HG03575 (cell line): ENCODE results near the gene TMEM229B.

ENCODE experiments used
- ATAC-seq: cut with Tn5 transposase; IDR thresholded peaks from one replicate; pipeline ENCODE4 v1.9.1; 2021; ENCODE audit not compliant: unreplicated experiment, insufficient number of reproducible peaks, low FRiP score; ENCODE audit errors: extremely low read depth

TMEM229B gene

DNA sequence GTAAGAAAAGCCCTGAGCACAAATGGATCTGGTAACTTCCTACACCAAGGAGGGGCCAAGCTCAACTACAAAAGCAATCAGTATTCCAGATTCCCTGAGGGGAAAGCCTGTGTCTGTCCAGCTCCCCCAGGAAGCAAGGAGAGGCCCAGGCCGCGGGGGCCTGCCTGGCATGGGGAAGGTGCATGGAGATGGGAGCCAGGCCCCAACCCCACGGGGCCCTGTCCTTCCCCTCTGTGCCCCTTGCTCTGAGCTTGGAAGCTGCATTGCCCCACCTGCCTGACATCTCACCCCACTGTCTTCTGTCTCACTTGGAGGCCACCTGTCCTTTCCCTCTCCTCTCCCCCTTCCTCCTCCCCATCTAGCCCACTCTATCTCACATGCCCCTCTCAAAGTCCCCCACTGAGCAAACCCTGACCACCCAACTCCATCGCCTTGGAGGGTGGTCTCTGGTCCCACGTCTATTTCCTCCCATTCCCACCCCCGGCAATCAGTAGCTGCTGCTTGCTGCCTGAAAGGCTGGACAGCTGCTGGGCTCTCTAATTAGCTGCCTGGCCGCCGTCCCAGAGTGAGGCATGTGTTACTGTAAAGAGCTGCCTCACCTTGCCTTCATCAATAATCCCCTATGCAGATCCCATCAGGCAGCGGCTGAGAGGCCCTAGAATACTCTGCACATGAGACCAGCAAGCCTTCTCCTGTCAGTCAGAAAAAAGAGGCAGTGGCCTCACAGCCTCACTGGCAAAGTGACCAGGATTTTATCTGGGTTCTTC, 3.4 kb upstream of the TMEM229B start:
- ATAC-seq = no peak

DNA sequence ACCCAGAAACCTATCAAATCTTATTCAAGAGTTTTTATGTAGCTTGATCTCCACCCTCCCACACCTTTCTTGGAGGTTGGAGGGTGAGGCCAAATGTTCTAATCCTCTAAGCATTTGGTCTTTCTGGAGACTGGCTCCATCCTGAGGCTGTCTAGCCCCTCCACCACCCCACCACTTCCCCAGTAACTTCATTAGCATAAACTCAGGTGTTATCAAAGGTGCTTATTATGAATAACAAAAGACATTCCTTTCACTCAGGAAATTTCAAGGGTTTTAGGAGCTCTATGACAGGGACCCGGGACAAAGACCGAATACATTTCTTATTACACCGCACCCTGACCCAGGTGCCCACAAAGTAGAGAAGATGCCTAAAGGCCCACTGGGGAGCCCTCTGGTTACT, 2.8 kb upstream of the TMEM229B start:
- ATAC-seq = no peak

DNA sequence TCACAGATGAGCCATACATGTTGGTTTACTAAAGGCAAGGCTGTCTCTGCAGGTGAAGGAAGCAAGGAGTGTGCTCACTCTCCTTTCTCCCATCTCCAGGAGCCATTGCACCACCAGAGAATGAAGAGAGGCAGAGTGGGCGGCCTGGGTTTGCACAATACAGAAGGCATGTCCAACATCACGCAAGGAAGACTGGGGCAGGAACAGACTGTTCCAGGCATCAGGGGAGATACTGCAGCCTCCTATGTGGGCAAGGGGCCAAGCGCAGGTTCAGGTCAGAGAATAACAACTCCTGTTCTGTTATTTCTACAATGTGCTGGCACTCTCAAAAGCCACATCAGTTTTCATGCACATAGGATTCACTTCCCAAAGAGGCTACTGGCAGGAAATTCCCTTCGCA, 1.7 kb upstream of the TMEM229B start:
- no peak for ATAC-seq

DNA sequence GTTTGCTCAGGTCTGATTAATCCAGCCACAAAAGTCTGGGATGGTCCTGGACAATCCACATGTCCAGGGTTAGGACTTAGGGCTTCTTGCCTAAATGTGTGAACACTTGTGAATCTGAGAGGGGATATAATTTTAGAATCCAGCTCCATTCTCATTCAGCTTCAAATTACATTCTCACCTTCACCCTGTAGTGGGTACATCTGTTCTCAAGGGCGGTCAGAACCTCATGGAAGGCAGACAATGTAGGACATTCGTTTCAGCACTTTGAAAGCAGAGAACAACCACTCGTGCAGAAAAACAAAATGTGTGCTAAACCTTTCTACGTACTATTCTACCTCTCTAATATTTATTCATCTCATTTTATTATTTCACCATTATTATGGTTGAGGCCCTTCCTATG, 1.2 kb downstream of the TMEM229B start:
- no peak for ATAC-seq

DNA sequence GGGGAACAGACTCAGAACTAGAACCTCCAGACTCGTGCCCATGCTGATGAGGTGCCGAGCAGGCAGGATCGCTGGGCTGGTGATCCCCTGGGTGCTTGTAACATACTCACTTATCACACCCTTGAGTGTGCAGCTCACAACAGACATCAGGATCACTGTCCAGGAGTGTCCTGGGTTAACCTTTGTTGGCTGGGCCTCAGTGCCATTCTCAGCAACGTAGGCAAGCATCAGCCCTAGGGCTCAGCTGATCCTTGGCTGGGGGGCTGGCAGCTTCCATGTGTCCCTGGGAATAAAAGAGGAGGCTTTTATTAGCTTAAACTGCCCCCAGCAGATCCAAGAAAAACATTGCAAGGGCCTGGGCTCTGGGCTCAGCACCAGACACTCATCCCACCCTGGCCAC, 1.6 kb downstream of the TMEM229B start:
- ATAC-seq = no peak

DNA sequence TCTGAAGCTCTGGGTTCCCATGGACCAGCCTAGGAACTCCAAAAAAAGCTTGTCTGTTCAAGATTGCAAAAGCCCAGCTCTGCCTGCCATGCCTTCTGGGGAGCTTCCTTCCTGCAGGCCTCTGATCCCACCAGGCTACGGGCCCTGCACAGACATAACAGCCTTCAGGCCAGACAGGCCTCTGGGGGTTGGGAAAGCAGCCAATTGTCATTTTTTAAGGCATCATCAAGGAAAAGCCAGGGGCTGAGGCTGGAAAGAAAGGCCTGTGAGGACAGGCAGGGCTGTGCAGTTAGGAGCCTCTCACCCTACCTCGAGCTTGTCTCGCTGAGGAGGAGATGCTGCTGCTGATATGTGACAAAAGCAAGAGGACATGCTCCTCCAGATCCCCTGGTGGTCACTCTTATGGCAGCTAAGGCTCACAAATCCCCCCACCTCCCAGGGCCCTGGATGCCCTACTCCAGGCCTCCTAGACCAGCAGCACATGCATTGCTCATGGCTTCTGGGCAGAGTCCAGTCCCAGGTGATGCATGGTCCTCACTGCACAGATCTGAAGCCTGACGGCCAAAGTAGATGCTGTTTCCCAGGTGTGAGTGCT, 2.9 kb downstream of the TMEM229B start:
- ATAC-seq = no peak

DNA sequence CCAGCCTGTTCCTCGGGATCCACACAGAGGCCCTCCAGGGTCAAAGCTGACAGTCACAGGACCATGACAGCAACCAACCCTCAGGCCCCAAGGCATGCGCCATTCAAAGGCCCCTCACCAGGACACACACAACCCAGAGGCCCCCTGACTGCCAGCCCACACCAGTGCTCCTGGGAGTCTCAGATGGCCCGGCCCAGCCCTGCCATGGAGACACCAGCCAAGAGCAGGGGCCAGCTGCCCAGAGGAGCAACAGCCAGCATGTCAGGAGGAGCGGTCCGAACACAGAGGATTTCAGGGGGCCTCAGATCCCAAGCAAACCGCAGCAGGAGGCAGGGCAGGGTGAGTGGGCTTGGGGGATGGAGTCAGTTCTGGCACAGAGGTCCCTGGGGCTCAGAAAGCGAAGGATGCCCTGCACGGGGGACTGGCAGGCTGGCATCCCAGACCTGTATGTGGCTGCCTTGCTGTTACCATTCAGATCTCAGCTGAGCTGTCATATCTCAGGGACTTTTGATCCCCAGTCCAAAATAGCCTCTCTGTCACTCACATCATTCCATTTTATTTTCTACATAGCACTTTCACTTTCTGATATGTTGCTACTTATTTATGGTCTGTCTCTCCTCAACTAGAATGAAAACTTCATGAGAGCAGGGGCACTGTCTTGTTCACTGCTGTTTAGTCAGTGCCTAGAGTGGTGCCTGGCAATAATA, 4.8 kb downstream of the TMEM229B start:
- no peak for ATAC-seq

DNA sequence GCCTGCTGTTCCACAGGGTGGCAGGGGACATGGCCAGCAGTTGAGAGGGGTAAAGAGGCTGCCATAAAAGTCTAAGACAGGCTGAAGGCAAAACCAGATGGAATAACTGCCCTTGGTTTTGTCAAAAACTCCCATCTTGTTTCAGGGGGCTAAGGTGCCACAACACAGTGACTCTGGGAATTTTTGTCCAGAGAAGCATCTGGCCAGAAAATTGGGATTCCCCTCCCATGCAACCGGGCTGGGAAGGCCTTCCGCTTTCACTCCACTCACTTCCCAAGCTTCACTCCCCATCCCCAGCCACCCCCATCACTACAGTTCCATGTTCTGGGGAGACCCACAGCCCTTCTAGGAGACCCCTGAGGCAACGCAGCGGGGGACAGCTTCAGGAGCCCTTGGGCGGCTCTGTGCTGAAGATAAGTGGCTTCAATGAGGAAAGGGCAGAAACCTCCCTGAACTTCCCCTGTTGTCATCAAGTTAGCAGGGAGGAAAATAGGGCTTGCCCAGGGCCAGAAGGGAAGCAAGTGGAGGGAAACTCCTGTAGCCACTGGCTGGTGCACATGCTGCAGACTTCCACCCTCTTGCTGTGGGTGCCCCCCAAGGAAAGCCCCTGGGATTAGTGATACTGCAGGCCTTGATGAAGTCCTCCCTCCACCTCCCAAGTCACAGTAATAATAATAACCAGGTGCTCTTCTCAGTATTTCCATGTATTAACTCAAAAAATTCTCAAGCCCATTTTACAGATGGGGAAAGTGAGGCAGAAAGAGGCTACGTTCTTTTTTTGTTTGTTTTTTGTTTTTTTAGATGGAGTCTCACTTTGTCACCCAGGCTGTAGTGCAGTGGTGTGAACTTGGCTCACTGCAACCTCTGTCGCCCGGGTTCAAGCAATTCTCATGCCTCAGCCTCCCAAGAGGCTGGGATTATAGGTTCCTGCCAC, 6.0 kb downstream of the TMEM229B start:
- no peak for ATAC-seq

DNA sequence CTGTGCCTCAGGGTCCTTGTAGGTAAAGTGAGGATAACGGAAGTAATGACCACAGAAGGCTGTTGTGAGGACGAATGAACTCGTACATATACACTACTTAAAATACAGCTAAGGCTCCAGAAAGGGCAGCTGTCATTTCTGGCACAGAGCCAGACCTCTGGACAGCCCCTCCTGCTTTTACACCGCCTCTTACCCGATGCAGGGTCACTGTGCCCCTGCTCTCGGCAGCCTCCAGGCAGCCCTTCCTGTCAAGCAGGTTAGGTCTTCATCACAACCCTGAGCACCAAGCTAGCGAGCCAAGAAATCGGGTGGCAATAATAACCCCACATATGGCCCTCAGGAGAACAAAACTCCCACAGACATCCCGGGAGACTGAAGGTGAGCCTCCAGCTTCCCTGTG, 8.5 kb downstream of the TMEM229B start:
- ATAC-seq = no peak

DNA sequence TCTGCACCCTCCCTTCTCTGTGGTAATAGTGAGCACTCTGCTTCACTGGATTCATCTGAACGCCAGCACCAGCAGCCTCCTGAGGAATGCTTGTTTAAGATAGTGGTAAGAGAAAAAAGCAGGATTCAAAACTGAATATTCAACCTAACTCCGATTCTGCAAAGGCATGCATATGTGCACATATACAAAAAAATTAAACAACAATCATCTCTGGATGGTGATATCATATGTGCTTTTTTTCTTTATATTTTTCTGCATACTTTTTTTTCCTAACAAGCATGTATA, 9.8 kb downstream of the TMEM229B start:
- no peak for ATAC-seq

DNA sequence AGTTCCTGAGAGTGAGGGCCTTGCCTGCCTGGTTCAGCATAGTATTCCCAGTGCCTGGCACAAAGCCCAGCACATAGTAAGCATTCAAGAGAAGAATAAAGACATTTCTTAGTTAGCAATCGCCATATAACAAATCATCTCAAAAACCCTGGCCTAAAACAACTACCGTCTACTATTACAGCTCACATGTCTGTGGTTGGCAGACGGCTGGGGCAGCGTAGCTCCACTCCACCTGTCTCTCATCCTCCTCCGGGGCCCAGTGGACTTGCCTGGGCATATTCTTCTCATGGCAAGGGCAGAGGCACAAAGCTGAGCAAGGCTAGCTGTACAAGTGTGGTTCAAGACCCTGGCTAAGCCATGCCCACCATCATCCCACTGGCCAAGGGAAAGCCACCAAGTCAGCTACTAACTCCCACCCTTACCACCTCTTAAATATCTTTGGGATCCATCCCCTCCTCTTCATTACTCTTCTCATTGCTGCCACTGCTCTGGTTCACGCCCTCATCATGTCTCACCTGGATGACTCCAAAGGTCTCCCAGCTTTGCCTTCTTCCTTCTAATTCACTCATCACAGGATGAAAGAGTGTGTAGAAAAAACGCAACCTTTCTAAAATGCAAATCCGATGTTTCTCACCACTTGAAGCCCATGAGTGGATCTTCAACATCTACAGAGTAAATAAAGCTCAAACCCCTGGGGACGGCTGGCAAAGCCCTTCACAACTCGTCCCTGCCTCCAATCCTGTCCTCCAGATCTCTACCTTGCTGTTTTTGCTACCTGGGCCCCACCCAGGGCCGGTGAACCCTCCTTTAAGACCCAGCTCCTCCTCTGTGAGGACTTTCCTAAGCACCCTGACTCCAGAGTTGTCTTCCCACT, 10.4 kb downstream of the TMEM229B start:
- ATAC-seq = no peak

DNA sequence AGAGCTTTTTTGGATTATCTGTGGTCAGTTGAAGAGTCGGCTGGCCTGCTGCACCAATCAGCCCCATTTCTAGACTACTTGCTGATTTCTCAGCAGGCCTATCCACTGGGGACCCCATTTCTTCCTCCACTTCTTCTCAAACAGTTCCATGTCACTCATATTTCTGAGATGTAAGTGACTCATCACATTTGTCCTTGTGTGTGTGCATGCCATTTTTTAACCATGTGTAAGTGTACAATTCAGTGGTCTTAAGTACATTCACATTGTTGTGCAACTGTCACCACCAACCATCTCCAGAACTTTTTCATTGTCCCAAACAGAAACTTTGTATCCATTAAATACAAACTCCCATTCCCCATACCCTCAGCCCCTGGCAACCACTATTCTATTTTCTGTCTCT, 14.2 kb downstream of the TMEM229B start:
- no peak for ATAC-seq

GRCh38 chr14:67473290-67474082, 15.0 kb downstream of the TMEM229B start:
- ATAC-seq = no peak

DNA sequence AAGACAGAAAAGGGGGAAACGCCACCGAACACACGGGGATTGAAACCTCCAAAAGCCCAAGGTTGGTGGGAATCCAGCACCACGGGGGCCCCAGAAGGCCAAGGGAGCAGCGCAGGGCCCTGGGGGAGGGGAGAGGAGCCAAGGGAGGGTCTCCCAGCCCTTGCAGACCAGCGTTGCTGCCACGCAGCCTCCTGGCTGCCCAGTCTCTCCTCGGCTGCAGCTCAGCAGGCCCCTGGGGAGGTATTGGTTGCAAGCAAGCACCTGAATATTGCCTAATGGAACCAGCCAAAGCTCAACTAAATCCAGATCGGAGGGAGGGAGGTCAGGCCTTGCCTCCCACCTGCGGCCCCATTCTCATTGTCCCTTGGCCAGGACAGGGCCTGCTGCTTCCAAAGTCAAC, 15.8 kb downstream of the TMEM229B start:
- no peak for ATAC-seq

DNA sequence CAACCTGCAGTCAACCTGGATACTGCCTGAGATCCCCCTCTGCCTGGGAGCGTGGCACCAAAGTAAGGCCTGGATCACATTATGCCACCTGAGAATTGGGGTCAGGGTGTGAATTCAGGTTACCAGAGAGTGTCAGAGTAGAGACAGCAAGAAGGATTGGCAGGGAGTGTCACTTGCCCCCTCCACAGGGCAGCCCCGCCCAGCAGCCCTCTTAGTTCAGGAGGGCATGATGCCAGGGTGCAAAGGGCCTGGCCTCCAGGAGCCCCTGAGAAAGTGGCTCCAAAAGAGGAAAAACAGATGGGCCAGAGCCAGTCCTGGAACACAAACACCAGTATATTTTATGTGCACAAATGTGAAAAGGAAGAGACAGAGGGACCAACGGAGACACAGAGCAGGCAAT, 18.6 kb downstream of the TMEM229B start:
- no peak for ATAC-seq

DNA sequence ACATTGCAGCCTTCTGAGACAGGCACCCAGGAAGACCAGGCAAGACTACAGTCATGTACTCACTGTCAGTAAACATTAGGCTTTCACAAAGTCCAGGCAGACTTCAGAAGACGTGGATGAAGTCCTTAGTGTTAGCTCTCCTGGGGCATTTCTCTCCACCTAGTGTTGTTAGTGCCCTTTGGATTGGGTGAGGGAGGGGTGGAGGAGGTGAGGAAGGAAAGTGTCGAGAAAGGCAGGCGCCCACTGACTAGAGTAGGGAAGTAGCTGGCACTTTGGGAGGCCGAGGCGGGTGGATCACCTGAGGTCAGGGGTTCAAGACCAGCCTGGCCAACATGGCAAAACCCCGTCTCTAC, 20.2 kb downstream of the TMEM229B start:
- no peak for ATAC-seq

DNA sequence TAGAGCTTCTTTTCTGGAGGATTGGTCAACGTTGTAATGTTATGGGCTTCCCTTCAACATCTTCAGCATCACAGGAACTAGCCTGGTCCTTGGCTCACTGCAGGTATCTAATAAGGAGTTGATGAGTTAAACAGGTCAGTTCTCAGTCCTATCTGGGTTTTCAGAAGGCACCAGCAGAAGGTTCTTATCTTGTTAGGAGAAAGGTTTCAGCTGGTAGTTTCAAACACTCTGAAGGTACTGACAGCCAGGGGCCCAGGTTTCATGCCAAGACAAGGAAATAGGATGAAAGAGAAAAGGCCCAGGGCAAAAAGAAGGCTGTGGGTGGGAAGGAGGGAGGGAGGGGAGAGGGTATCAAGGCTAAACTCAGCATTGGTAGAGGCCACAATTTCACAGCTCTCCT, 21.4 kb downstream of the TMEM229B start:
- no peak for ATAC-seq

DNA sequence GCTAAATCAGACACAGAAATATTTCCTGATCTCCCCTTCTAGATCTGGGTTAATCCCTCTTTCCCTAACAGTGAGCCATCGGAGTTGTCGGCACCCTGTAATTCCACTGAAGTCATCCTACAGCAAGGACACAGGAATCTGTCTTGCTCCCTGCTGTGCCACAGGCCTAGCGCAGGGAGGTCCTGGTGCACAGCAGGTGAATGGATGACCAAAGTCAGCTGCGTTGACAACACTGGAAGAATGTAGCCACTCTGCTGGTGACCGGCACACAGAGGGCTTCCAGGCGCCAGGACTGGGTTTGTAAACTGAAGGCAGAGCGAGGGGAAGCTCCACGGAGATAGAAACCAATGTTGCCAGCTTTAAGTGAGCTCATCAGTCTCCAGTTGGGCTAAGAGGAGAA, 23.6 kb downstream of the TMEM229B start:
- ATAC-seq = no peak
